GM18526 (cell line): ENCODE measurements around the gene VDR.

Experiments used
- POLR2A ChIP-seq: IDR thresholded peaks from 3 replicates; pipeline ENCODE4 v1.6.1; 2011; ENCODE audit not compliant: insufficient read length; ENCODE audit errors: extremely low read depth

VDR gene

GRCh38 chr12:47828008-47828975 is 76.5 kb downstream of the VDR start:
- no peak for TF ChIP-seq POLR2A

GRCh38 chr12:47825173-47825639 is 79.6 kb downstream of the VDR start:
- TF ChIP-seq POLR2A: no peak

GRCh38 chr12:47824635-47825034 is 80.2 kb downstream of the VDR start:
- no peak for TF ChIP-seq POLR2A

GRCh38 chr12:47824198-47824597 is 80.6 kb downstream of the VDR start:
- TF ChIP-seq POLR2A: no peak

- TF ChIP-seq POLR2A: no peak
Measured at GRCh38 chr12:47823422-47824086, 81.2 kb downstream of the VDR start.

- TF ChIP-seq POLR2A: no peak
Measured at GRCh38 chr12:47822863-47823262, 81.9 kb downstream of the VDR start.

- TF ChIP-seq POLR2A: no peak
Measured at GRCh38 chr12:47822401-47822800, 82.4 kb downstream of the VDR start.

- TF ChIP-seq POLR2A: no peak
Measured at GRCh38 chr12:47821346-47821706, 83.5 kb downstream of the VDR start.

GRCh38 chr12:47820631-47821345 is 84.0 kb downstream of the VDR start:
- no peak for TF ChIP-seq POLR2A

- no peak for TF ChIP-seq POLR2A
Measured at GRCh38 chr12:47819896-47820630, 84.7 kb downstream of the VDR start, which contains the start of gene HDAC7. Gene HDAC7, minus strand, starts transcription at chr12:47819903. Its CDS starts 118 bp downstream, at chr12:47819785.

- TF ChIP-seq POLR2A: no peak
Measured at GRCh38 chr12:47819138-47819895, 85.5 kb downstream of the VDR start.

- no peak for TF ChIP-seq POLR2A
Measured at GRCh38 chr12:47818467-47819137, 86.2 kb downstream of the VDR start.

- TF ChIP-seq POLR2A: no peak
Measured at GRCh38 chr12:47818007-47818376, 86.8 kb downstream of the VDR start.
